Measurements from ENCODE around the gene PPP1R8. TPM values are rescaled to one million over a fixed set of nuclear protein-coding genes. Genes with fewer than 3 reads are reported as not detected.

The PPP1R8 gene
- total and polyA plus RNA-seq, 9 of the 15 experiments (the other 6 are each of a cell fraction or from before 2014, with no cell fraction given): 16.2 to 107 (median 75.3) TPM

DNA sequence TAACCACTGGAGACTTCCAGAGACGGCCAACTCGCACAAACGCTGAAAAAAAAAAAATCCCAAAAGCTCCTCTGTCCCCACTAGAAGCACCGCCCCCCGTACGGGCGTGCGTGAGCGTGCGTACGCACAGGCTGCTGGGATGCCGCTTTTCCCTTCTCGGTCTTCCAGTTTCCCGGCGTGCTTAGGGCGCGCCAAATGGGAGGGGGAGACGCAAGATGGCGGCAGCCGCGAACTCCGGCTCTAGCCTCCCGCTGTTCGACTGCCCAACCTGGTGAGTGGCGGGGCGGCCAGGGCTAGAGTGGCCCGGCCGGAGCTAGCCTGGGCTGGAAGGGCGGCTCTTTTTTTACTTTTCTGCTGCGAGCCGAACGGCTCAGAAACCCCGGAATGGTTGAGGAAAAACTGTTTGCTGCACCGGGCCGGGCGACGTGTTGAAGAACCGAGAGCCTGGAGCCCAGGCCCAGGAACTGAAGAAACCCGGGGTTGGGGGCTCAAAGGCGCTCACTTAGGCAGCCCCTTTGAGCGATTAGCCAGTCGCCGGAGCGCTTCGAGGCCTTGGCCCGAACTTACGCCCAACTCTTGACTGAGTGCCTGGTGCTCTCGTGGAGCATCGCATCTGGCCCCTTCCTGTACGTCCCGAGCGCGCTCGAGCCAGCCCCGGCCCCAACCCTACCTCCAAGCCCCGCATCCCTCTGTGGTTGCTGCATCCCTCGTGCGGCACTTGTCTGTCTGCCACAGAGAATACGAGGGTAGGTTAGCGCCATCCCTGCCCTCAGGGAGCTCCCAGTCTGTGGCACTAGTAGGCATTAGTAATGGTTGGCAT is at the start of gene PPP1R8 (continued):
- no peak for TF ChIP-seq ELF1 (tag; IDR thresholded peaks at IDR 0.05)
- TF ChIP-seq ZNF23 (CRISPR knock-in tag; IDR thresholded peaks at IDR 0.05): no peak
- no peak for TF ChIP-seq ZNF77 (CRISPR knock-in tag; IDR thresholded peaks at IDR 0.05)
- TF ChIP-seq, protein P1, sequence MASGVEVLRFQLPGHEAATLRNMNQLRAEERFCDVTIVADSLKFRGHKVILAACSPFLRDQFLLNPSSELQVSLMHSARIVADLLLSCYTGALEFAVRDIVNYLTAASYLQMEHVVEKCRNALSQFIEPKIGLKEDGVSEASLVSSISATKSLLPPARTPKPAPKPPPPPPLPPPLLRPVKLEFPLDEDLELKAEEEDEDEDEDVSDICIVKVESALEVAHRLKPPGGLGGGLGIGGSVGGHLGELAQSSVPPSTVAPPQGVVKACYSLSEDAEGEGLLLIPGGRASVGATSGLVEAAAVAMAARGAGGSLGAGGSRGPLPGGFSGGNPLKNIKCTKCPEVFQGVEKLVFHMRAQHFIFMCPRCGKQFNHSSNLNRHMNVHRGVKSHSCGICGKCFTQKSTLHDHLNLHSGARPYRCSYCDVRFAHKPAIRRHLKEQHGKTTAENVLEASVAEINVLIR (CRISPR knock-in tag; IDR thresholded peaks at IDR 0.05): peak; percentile 35; the same call in 1 of the 2 replicates
- TF ChIP-seq, protein P2, sequence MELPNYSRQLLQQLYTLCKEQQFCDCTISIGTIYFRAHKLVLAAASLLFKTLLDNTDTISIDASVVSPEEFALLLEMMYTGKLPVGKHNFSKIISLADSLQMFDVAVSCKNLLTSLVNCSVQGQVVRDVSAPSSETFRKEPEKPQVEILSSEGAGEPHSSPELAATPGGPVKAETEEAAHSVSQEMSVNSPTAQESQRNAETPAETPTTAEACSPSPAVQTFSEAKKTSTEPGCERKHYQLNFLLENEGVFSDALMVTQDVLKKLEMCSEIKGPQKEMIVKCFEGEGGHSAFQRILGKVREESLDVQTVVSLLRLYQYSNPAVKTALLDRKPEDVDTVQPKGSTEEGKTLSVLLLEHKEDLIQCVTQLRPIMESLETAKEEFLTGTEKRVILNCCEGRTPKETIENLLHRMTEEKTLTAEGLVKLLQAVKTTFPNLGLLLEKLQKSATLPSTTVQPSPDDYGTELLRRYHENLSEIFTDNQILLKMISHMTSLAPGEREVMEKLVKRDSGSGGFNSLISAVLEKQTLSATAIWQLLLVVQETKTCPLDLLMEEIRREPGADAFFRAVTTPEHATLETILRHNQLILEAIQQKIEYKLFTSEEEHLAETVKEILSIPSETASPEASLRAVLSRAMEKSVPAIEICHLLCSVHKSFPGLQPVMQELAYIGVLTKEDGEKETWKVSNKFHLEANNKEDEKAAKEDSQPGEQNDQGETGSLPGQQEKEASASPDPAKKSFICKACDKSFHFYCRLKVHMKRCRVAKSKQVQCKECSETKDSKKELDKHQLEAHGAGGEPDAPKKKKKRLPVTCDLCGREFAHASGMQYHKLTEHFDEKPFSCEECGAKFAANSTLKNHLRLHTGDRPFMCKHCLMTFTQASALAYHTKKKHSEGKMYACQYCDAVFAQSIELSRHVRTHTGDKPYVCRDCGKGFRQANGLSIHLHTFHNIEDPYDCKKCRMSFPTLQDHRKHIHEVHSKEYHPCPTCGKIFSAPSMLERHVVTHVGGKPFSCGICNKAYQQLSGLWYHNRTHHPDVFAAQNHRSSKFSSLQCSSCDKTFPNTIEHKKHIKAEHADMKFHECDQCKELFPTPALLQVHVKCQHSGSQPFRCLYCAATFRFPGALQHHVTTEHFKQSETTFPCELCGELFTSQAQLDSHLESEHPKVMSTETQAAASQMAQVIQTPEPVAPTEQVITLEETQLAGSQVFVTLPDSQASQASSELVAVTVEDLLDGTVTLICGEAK (IDR thresholded peaks at IDR 0.05): no peak; the same call in 1 of the 2 replicates
- TF ChIP-seq, protein P2 (CRISPR knock-in tag; IDR thresholded peaks at IDR 0.05): no peak
- no peak for TF ChIP-seq WHSC1 (IDR thresholded peaks at IDR 0.05; ENCODE audit: low read length)
- no peak for TF ChIP-seq RUNX1 (IDR thresholded peaks at IDR 0.05; ENCODE audit: low read depth)
- no peak for TF ChIP-seq ZNF57 (CRISPR knock-in tag; IDR thresholded peaks at IDR 0.05)
- peak; percentile 97 for TF ChIP-seq TBP (optimal IDR thresholded peaks at IDR 0.05; ENCODE audit: low read depth, low read length)
- no peak for TF ChIP-seq CAMTA2 (CRISPR knock-in tag; conservative IDR thresholded peaks at IDR 0.05)
- no peak for TF ChIP-seq BRCA1 (IDR thresholded peaks at IDR 0.05)
- TF ChIP-seq BRCA1 (CRISPR knock-in tag; IDR thresholded peaks at IDR 0.05): peak; percentile 69; the same call in 1 of the 2 replicates
- peak; percentile 62 for TF ChIP-seq DIDO1 (tag; IDR thresholded peaks at IDR 0.05; ENCODE audit: low read depth)
- TF ChIP-seq SREBF1 (IDR thresholded peaks at IDR 0.05; ENCODE audit: borderline replicate concordance, low read depth, low read length): no peak

Measured in K562 (cell line).